ENCODE measurements around the gene PLXDC2. TPM values are rescaled to one million over a fixed set of nuclear protein-coding genes. Genes with fewer than 3 reads are reported as not detected.
"Not testable (repeated sequence)": the region's sequence is repeated elsewhere in the genome, so short reads cannot be mapped to it uniquely, and the experiment has no call there.

The PLXDC2 gene
- total RNA-seq, 2 donors from 2014 or later: not detected

- no peak overlapping the region for H3K4me3 Mint-ChIP-seq
- H3K4me1 Mint-ChIP-seq: no peaks in the 10 kb centered on the region
- H3K36me3 Mint-ChIP-seq (ENCODE audit: low read depth): no peaks in the 10 kb centered on the region
- ATAC-seq (replicated peaks): no peak
- H3K27ac Mint-ChIP-seq: no peak overlapping the region
- peaks cover 19% of the 10 kb centered on the region for H3K9me3 Mint-ChIP-seq
- H3K27me3 Mint-ChIP-seq: no peaks in the 10 kb centered on the region
These were observed 154.5 kb downstream of the PLXDC2 start for GRCh38 chr10:19970717-19971116.

DNA sequence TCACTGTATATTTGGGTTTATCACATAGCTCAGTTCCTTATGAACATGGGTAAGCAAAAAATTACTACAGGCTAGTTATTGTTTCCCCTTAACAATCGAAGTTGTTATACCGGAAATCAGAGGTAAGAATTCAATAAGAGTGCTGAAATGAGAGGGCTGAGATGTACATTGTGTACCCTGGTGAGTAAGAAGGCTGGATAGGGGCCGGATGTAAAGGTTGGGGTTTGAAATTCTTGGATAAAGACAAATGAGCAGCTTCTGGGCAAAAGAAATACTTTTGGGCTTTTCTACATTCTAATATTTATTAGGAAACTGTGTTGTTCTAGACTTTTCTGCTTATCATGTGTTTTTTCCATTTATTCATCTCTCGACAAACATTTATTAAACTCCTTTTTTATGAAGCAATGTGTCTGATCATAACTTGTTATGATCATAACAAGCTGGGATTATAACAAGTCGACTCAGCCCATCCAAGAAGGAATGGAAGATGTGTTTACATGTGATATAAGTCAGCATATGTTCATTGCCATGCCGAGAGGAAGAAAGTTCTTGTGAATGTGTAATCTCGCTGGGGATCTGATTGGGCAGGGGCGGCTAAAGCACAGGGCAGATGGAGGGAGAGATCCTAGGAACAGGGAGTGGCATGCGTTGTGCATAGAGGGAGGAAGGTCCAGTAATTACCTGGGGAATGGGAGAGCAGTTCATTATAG, 155.3 kb downstream of the PLXDC2 start:
- no peak overlapping the region for H3K4me3 Mint-ChIP-seq
- ATAC-seq (replicated peaks): no peak
- no peaks in the 10 kb centered on the region for H3K27me3 Mint-ChIP-seq
- no peaks in the 10 kb centered on the region for H3K36me3 Mint-ChIP-seq (ENCODE audit: low read depth)
- H3K27ac Mint-ChIP-seq: no peak overlapping the region
- H3K9me3 Mint-ChIP-seq: peaks cover 19% of the 10 kb centered on the region
- no peaks in the 10 kb centered on the region for H3K4me1 Mint-ChIP-seq

DNA sequence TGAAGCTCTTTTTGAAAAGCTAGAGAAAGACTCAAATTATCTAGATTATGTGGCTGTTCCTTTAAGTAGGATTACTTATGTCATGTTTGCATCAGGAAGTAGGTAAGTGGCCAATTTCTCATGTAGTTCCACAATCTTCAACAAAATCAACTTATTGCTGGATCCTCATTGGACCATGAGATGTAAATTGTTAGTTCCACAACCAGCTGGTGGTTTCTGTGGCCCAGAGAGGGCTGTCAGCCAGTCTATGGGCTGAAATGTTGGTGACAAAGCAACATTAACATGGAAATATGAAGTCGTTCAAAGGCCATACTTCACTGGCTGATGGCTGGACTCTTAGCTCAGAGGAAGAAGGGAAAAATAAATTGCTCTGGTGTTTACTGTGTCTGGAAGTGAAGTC, 157.9 kb downstream of the PLXDC2 start:
- no peak for ATAC-seq (replicated peaks)
- no peaks in the 10 kb centered on the region for H3K36me3 Mint-ChIP-seq (ENCODE audit: low read depth)
- no peak overlapping the region for H3K27ac Mint-ChIP-seq
- no peaks in the 10 kb centered on the region for H3K27me3 Mint-ChIP-seq
- no peaks in the 10 kb centered on the region for H3K4me1 Mint-ChIP-seq
- H3K4me3 Mint-ChIP-seq: no peak overlapping the region
- H3K9me3 Mint-ChIP-seq: peaks cover 31% of the 10 kb centered on the region

DNA sequence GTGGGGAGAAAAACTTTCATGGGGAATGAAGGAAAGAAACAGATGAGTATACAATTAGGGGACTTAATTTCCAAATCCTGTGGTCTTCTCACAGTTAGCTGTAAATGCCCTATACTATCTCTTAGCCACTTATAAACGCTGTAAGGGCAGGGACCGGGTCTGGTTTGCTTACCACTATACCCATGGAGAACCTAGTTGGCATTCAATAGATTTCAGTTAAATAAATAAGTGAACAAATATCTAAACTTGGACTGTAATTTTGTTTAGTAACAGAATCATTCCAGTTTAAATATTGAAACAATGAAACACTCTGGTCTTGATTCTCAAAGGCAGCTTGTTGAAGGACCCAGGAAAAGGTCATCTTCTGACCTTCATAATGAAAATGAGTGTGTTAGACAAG, 158.3 kb downstream of the PLXDC2 start:
- Mint-ChIP-seq H3K36me3 (ENCODE audit: low read depth) (no peaks in the 10 kb centered on the region), H3K9me3 (peaks cover 31% of the 10 kb centered on the region), H3K27ac (no peak overlapping the region), H3K4me3 (no peak overlapping the region), H3K4me1 (no peaks in the 10 kb centered on the region), H3K27me3 (no peaks in the 10 kb centered on the region)
- no peak for ATAC-seq (replicated peaks)

DNA sequence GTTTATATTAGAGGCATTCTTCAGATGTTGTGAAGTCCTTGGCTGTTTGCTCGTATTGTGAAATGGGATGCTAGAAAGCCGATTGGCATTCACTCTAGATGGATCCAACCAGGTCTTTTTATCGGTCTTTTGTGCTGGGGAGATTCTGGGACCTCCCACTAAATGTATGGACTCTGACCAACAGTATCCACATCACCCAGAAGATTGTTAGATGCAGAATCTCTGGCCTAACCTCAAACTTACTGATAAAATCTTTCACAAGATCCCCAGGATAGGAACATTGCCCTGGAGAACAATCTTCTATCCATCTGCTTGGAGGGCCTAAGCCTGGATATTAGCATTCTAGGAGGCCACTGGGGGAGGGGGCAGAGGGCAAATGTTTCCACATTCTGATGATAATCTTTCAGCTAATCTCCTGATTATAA, 160.9 kb downstream of the PLXDC2 start:
- Mint-ChIP-seq H3K4me1 (no peaks in the 10 kb centered on the region), H3K4me3 (no peak overlapping the region), H3K27me3 (no peaks in the 10 kb centered on the region), H3K27ac (no peak overlapping the region), H3K36me3 (ENCODE audit: low read depth) (no peaks in the 10 kb centered on the region), H3K9me3 (peaks cover 21% of the 10 kb centered on the region)
- ATAC-seq (replicated peaks): no peak

DNA sequence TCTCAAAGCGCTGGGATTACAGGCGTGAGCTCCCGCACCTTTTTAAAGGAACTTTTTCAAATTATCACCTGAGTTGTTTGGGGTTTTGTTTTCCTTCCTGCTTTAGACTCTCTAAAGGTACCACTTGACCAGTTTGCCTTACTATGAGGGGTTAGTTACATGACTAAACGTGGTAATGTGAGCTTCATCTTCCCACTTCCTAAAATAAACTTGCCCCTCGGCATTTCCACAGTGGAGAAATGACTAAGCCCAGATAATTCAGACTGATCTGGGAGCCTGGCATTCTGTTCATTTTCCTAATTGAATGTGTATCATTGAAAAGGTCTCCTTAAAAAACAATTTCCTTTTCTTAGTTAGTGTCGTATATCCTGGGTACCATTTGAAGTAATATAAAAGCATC, 163.4 kb downstream of the PLXDC2 start:
- no peaks in the 10 kb centered on the region for H3K36me3 Mint-ChIP-seq (ENCODE audit: low read depth)
- no peak overlapping the region for H3K27ac Mint-ChIP-seq
- no peaks in the 10 kb centered on the region for H3K27me3 Mint-ChIP-seq
- H3K9me3 Mint-ChIP-seq: peaks cover 16% of the 10 kb centered on the region
- no peak for ATAC-seq (replicated peaks)
- H3K4me1 Mint-ChIP-seq: no peaks in the 10 kb centered on the region
- H3K4me3 Mint-ChIP-seq: no peak overlapping the region

DNA sequence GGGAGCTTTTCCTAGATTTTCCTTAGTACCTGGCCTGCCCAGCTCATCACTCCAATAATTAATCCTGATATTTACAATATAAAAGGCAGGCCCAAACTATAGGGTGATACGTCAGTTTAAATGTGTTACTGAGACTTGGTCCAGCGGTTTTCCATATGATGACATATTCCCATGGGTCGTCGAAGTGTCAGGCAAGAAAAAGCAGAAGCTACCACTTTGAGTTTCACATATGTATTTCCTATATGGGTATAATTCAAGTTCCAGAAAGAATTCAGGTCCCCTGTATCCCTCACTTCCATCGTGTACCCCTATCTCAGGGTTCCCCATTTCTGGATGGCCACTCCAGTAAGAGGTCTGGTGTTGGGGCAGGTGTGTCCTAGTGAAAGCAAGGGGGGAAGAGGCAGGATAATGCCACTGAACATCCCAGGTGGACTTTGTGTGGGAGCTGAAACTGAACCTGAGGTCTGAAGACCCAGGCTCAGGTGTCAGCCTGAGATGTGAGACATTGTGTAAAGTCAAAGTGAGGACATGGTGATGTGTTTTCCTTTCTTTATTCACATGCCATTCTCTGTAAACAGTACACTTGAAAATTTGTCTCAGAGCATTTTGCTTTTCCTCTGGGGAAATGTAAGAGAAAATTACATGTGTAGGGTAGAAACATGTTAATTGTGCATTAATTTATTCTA, 167.8 kb downstream of the PLXDC2 start:
- no peak for ATAC-seq (replicated peaks)
- Mint-ChIP-seq H3K27ac (no peak overlapping the region), H3K4me1 (no peaks in the 10 kb centered on the region), H3K4me3 (no peak overlapping the region), H3K36me3 (ENCODE audit: low read depth) (no peaks in the 10 kb centered on the region), H3K27me3 (no peaks in the 10 kb centered on the region), H3K9me3 (peaks cover 4% of the 10 kb centered on the region)

DNA sequence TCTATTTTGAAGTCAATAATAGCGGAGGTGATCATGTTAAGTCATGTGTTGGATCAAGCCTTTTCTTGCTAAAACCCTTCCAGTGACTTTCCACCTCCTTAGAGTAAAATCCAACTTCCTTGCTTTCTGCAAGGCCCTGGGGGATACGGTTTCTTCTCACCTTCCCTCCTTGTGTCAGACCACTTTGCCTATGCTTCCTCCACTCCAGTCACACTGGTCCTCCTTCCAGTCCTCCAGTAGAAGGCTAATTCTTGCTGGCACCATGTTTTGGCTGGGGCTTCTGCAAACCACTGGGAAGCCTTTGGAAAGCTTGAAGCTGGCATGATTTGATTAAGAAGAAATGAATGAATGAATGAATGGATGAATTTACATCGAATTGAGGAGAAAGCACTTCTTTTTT, 169.5 kb downstream of the PLXDC2 start:
- H3K4me1 Mint-ChIP-seq: no peaks in the 10 kb centered on the region

DNA sequence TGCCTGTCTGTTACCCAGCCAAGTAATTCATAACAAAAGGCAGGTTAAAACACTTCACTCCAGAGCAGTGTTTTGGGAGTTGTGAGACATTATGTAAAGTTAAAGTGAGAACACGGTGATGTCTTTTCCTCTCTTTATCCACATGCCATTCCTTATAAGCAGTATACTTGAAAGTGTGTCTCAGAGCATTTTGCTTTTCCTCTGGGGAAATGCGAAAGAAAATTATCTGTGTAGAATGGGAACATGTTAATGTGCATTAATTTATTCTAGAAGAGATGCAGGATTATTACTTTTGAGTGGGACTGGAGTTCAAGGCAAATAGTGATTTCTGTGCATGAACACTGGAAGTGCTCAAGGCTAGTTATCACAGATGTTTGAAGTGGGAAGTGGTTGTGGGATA, 170.4 kb downstream of the PLXDC2 start:
- Mint-ChIP-seq H3K27ac (no peak overlapping the region), H3K9me3 (peaks cover 4% of the 10 kb centered on the region)
- no peak for ATAC-seq (replicated peaks)

More for the DNA sequence above, 169.5 kb downstream of the PLXDC2 start:
- Mint-ChIP-seq H3K27me3 (no peaks in the 10 kb centered on the region), H3K9me3 (peaks cover 4% of the 10 kb centered on the region), H3K27ac (no peak overlapping the region), H3K4me3 (no peak overlapping the region), H3K36me3 (ENCODE audit: low read depth) (no peaks in the 10 kb centered on the region)
- ATAC-seq (replicated peaks): no peak

DNA sequence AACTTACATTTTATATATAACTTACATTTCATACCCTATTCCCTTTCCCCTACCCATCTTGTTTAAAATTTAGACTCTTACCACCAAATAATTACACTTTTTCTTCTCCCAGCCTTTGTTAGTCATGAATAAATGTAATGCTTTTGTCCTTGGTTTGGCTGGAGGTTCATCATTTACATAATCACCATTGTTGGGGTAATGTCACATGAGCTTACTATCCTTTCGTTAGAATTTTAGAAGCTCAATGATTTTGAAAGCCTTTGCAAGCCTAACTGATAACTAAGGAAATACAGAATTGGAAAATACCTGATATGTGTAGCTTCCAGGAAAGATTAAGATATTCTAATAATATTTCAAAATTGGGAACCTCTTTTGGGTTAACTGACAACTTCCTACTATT, 171.7 kb downstream of the PLXDC2 start:
- no peaks in the 10 kb centered on the region for H3K4me1 Mint-ChIP-seq
- no peak overlapping the region for H3K27ac Mint-ChIP-seq
- H3K27me3 Mint-ChIP-seq: no peaks in the 10 kb centered on the region
- no peak for ATAC-seq (replicated peaks)
- peaks cover 8% of the 10 kb centered on the region for H3K9me3 Mint-ChIP-seq
- no peaks in the 10 kb centered on the region for H3K36me3 Mint-ChIP-seq (ENCODE audit: low read depth)
- no peak overlapping the region for H3K4me3 Mint-ChIP-seq

More for the DNA sequence above, 170.4 kb downstream of the PLXDC2 start:
- Mint-ChIP-seq H3K4me3 (no peak overlapping the region), H3K4me1 (no peaks in the 10 kb centered on the region), H3K27me3 (no peaks in the 10 kb centered on the region), H3K36me3 (ENCODE audit: low read depth) (no peaks in the 10 kb centered on the region)

DNA sequence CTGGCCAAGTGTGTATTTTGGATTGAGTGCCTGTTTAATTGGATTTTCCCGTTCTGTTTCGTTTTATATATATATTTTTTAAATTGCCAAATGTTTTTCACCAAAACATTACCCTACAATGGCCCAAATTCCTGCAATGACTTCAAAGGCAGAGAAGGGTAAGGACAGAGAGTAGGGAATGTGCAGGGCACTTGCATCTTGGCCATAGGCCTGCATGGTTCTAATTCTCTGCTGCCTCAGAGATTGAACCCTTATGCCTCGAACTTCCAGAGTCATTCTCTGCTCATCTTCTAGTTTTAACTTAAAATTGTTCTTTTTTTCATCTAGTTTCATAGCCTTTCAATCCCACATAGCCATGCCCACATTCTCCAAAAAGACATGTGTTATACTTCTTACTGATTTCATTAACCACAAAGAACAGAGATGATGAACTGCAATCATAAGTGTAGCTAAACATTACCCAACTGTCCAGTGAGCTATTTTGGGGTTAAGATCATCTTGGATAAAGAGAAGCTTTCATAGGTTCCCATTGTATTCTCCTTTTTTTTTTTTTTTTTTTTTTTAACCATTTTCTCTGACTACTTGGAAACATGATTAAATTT, 177.6 kb downstream of the PLXDC2 start:
- H3K27ac Mint-ChIP-seq: no peak overlapping the region
- H3K4me3 Mint-ChIP-seq: no peak overlapping the region
- H3K27me3 Mint-ChIP-seq: no peaks in the 10 kb centered on the region
- no peaks in the 10 kb centered on the region for H3K36me3 Mint-ChIP-seq (ENCODE audit: low read depth)
- H3K4me1 Mint-ChIP-seq: no peaks in the 10 kb centered on the region
- ATAC-seq (replicated peaks): no peak
- peaks cover 7% of the 10 kb centered on the region for H3K9me3 Mint-ChIP-seq

GRCh38 chr10:19998482-19998881, 182.2 kb downstream of the PLXDC2 start:
- Mint-ChIP-seq H3K27ac (no peak overlapping the region), H3K4me3 (no peak overlapping the region), H3K9me3 (peaks cover 12% of the 10 kb centered on the region), H3K36me3 (ENCODE audit: low read depth) (no peaks in the 10 kb centered on the region), H3K27me3 (no peaks in the 10 kb centered on the region), H3K4me1 (no peaks in the 10 kb centered on the region)
- ATAC-seq (replicated peaks): no peak

DNA sequence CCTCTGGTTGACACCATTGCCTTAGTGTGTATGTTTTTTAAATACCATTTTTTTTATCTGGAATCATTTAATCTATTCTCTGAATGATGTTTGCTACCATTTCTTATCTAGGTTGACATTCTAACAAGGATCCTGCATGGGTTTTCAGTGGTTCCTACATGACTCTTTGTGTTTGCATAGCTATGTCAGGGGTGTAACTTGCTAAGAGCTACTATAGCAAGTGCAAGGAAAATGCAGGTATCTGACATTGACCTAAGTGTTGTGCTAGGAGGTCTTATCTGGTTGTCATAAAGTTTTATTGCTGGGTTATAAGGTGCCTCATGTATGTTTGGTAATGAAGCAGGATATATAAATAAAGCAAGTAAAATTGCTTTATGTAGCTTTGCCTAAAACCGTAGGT, 183.2 kb downstream of the PLXDC2 start:
- ATAC-seq (replicated peaks): no peak
- H3K9me3 Mint-ChIP-seq: peaks cover 12% of the 10 kb centered on the region

DNA sequence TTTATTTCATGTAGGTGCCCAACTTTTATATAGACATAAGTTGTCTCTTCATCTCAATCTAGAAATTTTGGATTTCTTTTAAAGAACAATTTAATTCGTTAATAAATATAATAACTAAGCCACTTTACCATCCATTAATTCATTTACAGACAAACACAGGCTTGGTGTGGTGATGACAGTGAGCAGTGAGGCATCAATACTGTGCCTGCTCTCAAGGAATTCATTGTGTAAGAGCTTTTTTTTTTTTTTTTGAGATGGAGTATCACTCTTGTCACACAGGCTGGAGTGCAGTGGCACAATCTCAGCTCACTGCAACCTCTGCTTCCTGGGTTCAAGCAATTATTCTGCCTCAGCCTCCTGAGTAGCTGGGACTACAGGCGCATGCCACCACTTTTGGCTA, 185.8 kb downstream of the PLXDC2 start:
- peaks cover 14% of the 10 kb centered on the region for H3K9me3 Mint-ChIP-seq
- H3K4me1 Mint-ChIP-seq; H3K36me3 Mint-ChIP-seq (ENCODE audit: low read depth); H3K27ac Mint-ChIP-seq; ATAC-seq (replicated peaks); H3K4me3 Mint-ChIP-seq; H3K27me3 Mint-ChIP-seq: not testable (repeated sequence)

More for the DNA sequence above, 183.2 kb downstream of the PLXDC2 start:
- H3K4me3 Mint-ChIP-seq: no peak overlapping the region
- H3K36me3 Mint-ChIP-seq (ENCODE audit: low read depth): no peaks in the 10 kb centered on the region
- no peaks in the 10 kb centered on the region for H3K27me3 Mint-ChIP-seq
- H3K27ac Mint-ChIP-seq: no peak overlapping the region
- H3K4me1 Mint-ChIP-seq: no peaks in the 10 kb centered on the region

GRCh38 chr10:20002657-20003056, 186.4 kb downstream of the PLXDC2 start:
- Mint-ChIP-seq H3K27me3 (no peaks in the 10 kb centered on the region), H3K36me3 (ENCODE audit: low read depth) (no peaks in the 10 kb centered on the region), H3K9me3 (peaks cover 14% of the 10 kb centered on the region), H3K4me1 (no peaks in the 10 kb centered on the region), H3K27ac (no peak overlapping the region), H3K4me3 (no peak overlapping the region)
- no peak for ATAC-seq (replicated peaks)
